Effector memory CD8-positive, alpha-beta T cell (primary cell): Measurements from ENCODE around the gene MOV10.

Source experiments
- ATAC-seq: fragments of 150-1000 bp; cut with Tn5 transposase; replicated peaks from 2 replicates; pipeline ENCODE4 v1.10.0; 2021; ENCODE audit warnings: mild to moderate bottlenecking, moderate library complexity
- DNase-seq, 3 experiments: peaks; one replicate each; pipeline ENCODE4 v3.0.0; 2021
- H3K27ac Mint-ChIP-seq, 2 donors: one replicate each; pipeline ENCODE4 v1.8.0; 2022; ENCODE audit warnings: mild to moderate bottlenecking in 2 of 2, mixed read lengths in 2 of 2, moderate library complexity in 2 of 2
- H3K27me3 Mint-ChIP-seq, 2 donors: one replicate each; pipeline ENCODE4 v1.8.0; 2022; ENCODE audit warnings: mixed read lengths in 2 of 2
- H3K36me3 Mint-ChIP-seq: one replicate; pipeline ENCODE4 v1.8.0; 2022; ENCODE audit warnings: mild to moderate bottlenecking, moderate library complexity, mixed read lengths; ENCODE audit not compliant: insufficient read depth
- H3K4me1 Mint-ChIP-seq, 2 donors: one replicate each; pipeline ENCODE4 v1.8.0; 2022; ENCODE audit warnings: low read depth in 2 of 2, mixed read lengths in 2 of 2
- H3K4me3 Mint-ChIP-seq, 2 donors: one replicate each; pipeline ENCODE4 v1.8.0; 2022; ENCODE audit warnings: mild to moderate bottlenecking in 2 of 2, mixed read lengths in 2 of 2, moderate library complexity in 2 of 2
- H3K9me3 Mint-ChIP-seq, 2 donors: one replicate each; pipeline ENCODE4 v1.8.0; 2022; ENCODE audit warnings: mixed read lengths in 2 of 2
- total RNA-seq, 9 experiments: gene quantifications; one replicate each; lab custom pipeline; 2026; lab: John Stamatoyannopoulos, UW

Gene MOV10, protein sequence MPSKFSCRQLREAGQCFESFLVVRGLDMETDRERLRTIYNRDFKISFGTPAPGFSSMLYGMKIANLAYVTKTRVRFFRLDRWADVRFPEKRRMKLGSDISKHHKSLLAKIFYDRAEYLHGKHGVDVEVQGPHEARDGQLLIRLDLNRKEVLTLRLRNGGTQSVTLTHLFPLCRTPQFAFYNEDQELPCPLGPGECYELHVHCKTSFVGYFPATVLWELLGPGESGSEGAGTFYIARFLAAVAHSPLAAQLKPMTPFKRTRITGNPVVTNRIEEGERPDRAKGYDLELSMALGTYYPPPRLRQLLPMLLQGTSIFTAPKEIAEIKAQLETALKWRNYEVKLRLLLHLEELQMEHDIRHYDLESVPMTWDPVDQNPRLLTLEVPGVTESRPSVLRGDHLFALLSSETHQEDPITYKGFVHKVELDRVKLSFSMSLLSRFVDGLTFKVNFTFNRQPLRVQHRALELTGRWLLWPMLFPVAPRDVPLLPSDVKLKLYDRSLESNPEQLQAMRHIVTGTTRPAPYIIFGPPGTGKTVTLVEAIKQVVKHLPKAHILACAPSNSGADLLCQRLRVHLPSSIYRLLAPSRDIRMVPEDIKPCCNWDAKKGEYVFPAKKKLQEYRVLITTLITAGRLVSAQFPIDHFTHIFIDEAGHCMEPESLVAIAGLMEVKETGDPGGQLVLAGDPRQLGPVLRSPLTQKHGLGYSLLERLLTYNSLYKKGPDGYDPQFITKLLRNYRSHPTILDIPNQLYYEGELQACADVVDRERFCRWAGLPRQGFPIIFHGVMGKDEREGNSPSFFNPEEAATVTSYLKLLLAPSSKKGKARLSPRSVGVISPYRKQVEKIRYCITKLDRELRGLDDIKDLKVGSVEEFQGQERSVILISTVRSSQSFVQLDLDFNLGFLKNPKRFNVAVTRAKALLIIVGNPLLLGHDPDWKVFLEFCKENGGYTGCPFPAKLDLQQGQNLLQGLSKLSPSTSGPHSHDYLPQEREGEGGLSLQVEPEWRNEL
- total RNA-seq, result 11.8 to 101 (median 56.8) reads per million in 9 experiments

DNA sequence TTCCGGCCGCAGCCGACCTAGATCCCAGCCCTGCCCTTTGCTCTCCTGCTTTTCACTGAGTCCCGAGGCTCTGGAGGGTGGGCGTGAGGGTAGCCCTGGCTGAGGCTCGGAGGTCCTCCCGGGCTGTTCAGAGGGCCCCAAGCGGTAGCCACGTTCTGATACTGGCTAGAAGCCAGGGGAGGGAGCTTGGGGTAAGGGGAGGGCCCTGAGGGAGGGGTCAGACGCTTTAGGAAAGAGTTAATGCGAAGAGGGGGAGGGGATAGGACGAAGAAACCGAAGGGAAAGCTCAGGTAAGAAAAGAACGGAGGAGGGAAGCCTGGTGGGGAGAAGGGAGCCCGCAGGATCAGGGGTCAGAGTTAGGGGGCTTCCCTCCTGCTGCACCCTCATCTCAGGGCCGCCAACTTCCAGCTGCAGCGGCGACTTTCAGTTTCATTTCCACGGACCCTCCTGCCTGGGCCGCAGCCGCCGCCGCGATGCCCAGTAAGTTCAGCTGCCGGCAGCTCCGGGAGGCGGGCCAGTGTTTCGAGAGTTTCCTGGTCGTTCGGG is at the start of gene MOV10:
Gene MOV10 (plus strand): TSS at position 220 of the 546 bp plus-strand sequence. CDS start 254 bp downstream, at position 474.
- peak; percentile 50 to 60 (median 52) for DNase-seq
- Mint-ChIP-seq H3K27ac (peak within 1 kb of the TSS; percentile 96 to 99), H3K4me3 (peak within 1 kb of the TSS; percentile 98 to 100), H3K9me3 (no peaks in the 10 kb centered on the region), H3K4me1 (peaks cover 47 to 52% of the 10 kb centered on the region in 2 donors), H3K27me3 (no peaks in the 10 kb centered on the region), H3K36me3 (peaks cover 40% of the 10 kb centered on the region)
- ATAC-seq, result peak; percentile 77

DNA sequence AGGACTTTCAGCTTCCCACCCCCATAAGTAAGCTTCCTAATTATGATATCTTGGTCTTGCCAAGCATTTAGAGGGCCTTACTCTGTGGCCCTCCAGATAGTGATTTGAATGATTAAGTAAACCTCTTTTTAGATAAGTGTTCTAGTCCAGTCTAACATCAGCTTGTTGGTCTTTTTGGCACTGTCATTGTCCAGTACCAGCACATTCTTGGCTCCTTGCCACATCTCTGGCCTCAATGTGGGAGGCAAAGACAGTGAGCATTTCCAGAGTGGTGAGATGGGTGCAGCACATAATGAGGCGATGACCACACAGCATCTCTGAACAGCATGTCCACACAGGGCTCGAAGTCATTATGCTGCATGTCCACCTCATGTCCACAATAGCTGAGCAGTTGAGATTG is 48.8 kb upstream of the MOV10 start:
- no peak for ATAC-seq
- H3K9me3 Mint-ChIP-seq, result no peaks in the 10 kb centered on the region
- H3K4me3 Mint-ChIP-seq, result peak overlapping the region in 1 of 2 donors; percentile 99
- peaks cover 51 to 73% of the 10 kb centered on the region in 2 donors for H3K4me1 Mint-ChIP-seq
- peaks cover 48% of the 10 kb centered on the region for H3K36me3 Mint-ChIP-seq
- H3K27me3 Mint-ChIP-seq, result no peaks in the 10 kb centered on the region
- H3K27ac Mint-ChIP-seq, result peak overlapping the region; percentile 9 to 72
- no peak for DNase-seq

DNA sequence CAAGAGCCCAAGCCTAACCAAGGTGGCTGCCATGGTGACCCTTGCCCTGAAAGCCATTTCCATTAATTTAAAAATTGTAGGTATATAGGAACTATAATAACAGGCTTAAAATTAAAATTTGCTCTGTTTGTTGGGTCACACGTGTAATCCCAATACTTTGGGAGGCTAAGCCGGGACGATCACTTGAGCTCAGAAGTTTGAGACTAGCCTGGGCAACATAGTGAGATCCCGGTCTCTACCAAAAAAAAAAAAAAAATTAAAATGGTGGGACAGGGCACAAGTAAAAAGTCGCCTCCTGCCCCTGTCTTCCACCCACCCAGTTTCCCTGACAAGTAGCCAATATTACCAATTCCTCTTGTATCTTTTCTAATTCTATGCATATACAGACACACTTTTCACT is 48.3 kb upstream of the MOV10 start:
- H3K36me3 Mint-ChIP-seq, result peaks cover 47% of the 10 kb centered on the region
- ATAC-seq (no peak), DNase-seq (no peak)
- no peaks in the 10 kb centered on the region for H3K9me3 Mint-ChIP-seq
- H3K4me3 Mint-ChIP-seq, result peak overlapping the region in 1 of 2 donors; percentile 99
- peak overlapping the region; percentile 19 to 72 for H3K27ac Mint-ChIP-seq
- H3K4me1 Mint-ChIP-seq, result peaks cover 53 to 73% of the 10 kb centered on the region in 2 donors
- H3K27me3 Mint-ChIP-seq, result no peaks in the 10 kb centered on the region

DNA sequence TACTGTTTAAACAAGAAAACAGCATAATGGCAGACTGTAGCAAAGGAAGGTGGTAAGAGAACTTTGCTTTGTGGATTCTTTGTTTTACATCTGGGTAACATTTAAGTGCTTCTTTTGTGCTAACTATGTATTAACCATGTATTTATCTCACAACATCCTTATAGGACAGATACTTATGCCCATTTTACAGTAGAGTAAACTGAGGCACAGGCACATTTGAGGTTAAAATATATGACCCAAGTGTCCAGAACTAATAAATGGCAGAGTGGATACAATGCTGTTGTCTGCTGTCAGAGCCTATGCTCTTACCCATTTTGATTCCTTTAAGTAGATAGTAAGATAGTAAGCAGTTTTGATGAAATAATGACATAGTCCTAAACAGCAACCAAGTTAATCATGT is 47.6 kb upstream of the MOV10 start:
- Mint-ChIP-seq H3K27me3 (no peaks in the 10 kb centered on the region), H3K4me1 (peaks cover 55 to 80% of the 10 kb centered on the region in 2 donors), H3K4me3 (peak overlapping the region; percentile 24 to 99), H3K36me3 (peaks cover 46% of the 10 kb centered on the region), H3K9me3 (no peaks in the 10 kb centered on the region), H3K27ac (peak overlapping the region; percentile 19 to 72)
- DNase-seq (no peak), ATAC-seq (no peak)

DNA sequence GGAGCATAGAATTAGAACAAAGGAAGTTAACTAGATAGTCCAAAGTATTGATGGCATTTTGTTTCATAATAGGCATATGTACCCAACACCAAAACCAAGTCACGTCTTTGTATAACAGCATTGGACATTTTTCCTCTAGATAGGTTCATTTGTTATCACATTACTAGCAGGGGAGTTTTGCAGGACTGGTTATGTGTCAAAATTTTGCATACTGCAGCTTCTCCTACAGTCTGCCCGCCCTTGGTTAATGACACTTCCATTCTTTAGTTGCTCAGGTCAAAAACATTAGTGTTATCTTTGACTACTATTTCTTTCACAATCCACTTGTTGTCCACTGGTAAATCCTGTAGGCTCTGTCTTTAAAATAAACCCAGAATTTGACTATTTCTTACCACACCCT is 45.9 kb upstream of the MOV10 start:
- Mint-ChIP-seq H3K36me3 (peaks cover 32% of the 10 kb centered on the region), H3K27me3 (no peaks in the 10 kb centered on the region), H3K9me3 (no peaks in the 10 kb centered on the region), H3K27ac (peak overlapping the region in 1 of 2 donors; percentile 45), H3K4me1 (peaks cover 63 to 80% of the 10 kb centered on the region in 2 donors), H3K4me3 (peak overlapping the region in 1 of 2 donors; percentile 99)
- no peak for DNase-seq
- no peak for ATAC-seq

DNA sequence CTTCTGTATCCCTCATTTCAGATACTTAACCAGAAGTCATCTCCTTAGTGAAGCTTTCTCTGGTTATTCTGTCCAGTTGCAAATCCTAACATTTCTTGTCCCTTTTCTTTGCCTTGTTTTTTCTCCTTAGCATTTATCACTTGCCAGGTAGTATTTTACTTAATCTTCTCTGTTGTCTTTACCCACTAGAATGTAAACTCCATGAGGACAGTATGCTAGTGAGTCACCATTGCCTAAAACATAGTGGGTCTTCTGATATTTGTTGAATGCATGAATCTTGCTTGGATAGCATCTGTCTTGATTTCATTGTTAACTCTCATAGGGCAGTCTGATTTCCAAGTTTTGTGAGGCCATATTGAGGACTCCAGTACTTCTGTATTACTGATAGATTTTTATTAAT is 45.2 kb upstream of the MOV10 start:
- no peaks in the 10 kb centered on the region for H3K27me3 Mint-ChIP-seq
- ATAC-seq (no peak), DNase-seq (no peak)
- H3K9me3 Mint-ChIP-seq, result no peaks in the 10 kb centered on the region
- H3K4me1 Mint-ChIP-seq, result peaks cover 66 to 85% of the 10 kb centered on the region in 2 donors
- peak overlapping the region in 1 of 2 donors; percentile 45 for H3K27ac Mint-ChIP-seq
- H3K36me3 Mint-ChIP-seq, result peaks cover 29% of the 10 kb centered on the region
- peak overlapping the region; percentile 2 to 99 for H3K4me3 Mint-ChIP-seq

DNA sequence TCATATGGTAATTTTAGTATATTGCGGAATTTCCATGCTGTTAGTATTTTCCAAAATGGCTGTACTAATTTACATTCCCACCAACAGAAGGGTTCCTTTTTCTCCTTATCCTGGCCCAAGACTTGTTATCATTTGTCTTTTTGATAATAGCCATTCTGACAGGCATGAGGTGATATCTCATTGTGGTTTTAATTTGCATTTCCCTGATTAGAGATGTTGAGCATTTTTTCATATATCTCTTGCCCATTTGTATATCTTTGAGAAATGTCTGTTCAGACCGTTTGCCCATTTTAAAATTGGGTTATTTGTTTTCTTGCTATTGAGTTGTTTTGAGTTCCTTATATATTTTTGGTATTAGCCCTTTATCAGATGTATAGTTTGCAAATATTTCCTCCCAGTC is 40.8 kb upstream of the MOV10 start:
- ATAC-seq, result no peak
- H3K27ac Mint-ChIP-seq, result peak overlapping the region in 1 of 2 donors; percentile 66
- H3K36me3 Mint-ChIP-seq, result peaks cover 21% of the 10 kb centered on the region
- H3K9me3 Mint-ChIP-seq, result no peaks in the 10 kb centered on the region
- H3K4me3 Mint-ChIP-seq, result peak overlapping the region in 1 of 2 donors; percentile 14
- H3K4me1 Mint-ChIP-seq, result peaks cover 61 to 77% of the 10 kb centered on the region in 2 donors
- no peak for DNase-seq
- H3K27me3 Mint-ChIP-seq, result no peaks in the 10 kb centered on the region

DNA sequence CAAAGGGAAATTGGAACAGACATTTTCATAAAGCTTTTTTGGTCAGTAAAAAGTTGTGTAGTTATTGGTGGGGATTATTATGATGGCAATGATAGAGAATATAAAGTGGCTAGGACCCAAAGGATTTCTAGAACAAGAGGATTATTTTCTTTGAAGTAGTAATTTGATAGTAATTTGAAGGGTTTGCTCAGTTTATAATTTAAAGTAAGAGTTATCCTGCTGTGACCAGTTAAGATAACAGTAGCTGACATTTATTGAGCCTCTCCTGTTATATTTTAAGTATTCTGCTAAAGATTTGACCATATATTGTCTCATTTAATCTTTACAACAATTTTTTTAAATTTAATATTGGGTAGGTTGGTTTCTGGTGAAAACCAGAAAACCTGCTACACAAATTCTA is 40.1 kb upstream of the MOV10 start:
- Mint-ChIP-seq H3K4me3 (peak overlapping the region in 1 of 2 donors; percentile 62), H3K27ac (peak overlapping the region in 1 of 2 donors; percentile 88), H3K4me1 (peaks cover 56 to 74% of the 10 kb centered on the region in 2 donors), H3K9me3 (no peaks in the 10 kb centered on the region), H3K27me3 (no peaks in the 10 kb centered on the region), H3K36me3 (peaks cover 21% of the 10 kb centered on the region)
- DNase-seq (no peak), ATAC-seq (no peak)

DNA sequence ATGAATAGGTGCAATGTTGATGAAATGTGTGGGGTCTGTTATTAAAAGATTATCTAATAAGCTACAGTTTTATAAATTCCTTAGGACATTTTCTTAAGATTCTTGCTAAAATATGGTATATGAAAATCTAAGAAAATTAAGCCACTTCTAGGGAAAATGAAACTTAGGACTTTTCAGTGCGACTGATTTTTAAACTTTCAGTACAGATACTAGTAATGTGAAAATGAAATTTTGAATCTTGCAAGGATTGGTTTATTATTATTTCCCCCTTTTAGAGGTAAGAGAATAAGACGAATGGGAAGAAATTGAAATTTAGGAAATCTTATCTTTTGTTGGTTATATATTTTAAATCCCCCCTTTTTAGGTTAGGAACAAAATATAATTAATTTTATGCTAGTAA is 38.4 kb upstream of the MOV10 start:
- ATAC-seq (no peak), DNase-seq (no peak)
- H3K9me3 Mint-ChIP-seq, result no peaks in the 10 kb centered on the region
- H3K36me3 Mint-ChIP-seq, result peaks cover 13% of the 10 kb centered on the region
- H3K27ac Mint-ChIP-seq, result peak overlapping the region; percentile 88 to 91
- H3K4me3 Mint-ChIP-seq, result peak overlapping the region; percentile 51 to 62
- peaks cover 44 to 63% of the 10 kb centered on the region in 2 donors for H3K4me1 Mint-ChIP-seq
- no peaks in the 10 kb centered on the region for H3K27me3 Mint-ChIP-seq

DNA sequence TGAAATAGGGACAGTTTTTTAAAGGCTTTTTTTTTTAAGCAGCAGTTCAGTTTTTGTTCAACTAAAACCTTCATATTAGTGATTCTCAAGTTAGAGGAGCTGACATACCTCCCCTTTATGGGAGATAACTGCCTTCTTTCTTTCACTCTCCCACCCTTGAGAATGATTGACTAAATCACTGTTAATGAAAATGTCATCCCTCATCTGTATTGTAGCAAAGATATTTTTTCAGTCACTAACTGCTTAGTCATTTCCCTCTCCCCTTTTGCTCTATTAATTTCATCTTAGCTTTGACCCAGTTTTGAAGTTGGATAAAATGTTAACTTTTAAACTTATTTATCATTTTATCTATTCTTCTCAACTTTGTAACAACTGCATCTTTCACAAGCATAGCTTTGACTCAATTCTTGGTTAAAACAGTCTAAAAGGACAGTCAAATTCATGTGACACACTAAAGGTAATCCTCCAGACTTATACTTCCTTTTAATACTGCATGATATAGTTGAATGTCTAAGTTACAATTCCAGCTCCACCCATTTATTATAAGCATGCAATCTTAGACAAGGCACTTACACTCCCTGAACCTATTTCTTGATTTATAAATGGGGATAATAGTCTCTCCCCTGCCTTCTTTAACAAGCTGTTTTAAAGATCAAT is 37.7 kb upstream of the MOV10 start:
- DNase-seq, result no peak
- no peaks in the 10 kb centered on the region for H3K27me3 Mint-ChIP-seq
- ATAC-seq, result peak; percentile 39
- peaks cover 41 to 56% of the 10 kb centered on the region in 2 donors for H3K4me1 Mint-ChIP-seq
- peaks cover 7% of the 10 kb centered on the region for H3K36me3 Mint-ChIP-seq
- no peaks in the 10 kb centered on the region for H3K9me3 Mint-ChIP-seq
- peak overlapping the region; percentile 29 to 62 for H3K4me3 Mint-ChIP-seq
- peak overlapping the region; percentile 9 to 88 for H3K27ac Mint-ChIP-seq

DNA sequence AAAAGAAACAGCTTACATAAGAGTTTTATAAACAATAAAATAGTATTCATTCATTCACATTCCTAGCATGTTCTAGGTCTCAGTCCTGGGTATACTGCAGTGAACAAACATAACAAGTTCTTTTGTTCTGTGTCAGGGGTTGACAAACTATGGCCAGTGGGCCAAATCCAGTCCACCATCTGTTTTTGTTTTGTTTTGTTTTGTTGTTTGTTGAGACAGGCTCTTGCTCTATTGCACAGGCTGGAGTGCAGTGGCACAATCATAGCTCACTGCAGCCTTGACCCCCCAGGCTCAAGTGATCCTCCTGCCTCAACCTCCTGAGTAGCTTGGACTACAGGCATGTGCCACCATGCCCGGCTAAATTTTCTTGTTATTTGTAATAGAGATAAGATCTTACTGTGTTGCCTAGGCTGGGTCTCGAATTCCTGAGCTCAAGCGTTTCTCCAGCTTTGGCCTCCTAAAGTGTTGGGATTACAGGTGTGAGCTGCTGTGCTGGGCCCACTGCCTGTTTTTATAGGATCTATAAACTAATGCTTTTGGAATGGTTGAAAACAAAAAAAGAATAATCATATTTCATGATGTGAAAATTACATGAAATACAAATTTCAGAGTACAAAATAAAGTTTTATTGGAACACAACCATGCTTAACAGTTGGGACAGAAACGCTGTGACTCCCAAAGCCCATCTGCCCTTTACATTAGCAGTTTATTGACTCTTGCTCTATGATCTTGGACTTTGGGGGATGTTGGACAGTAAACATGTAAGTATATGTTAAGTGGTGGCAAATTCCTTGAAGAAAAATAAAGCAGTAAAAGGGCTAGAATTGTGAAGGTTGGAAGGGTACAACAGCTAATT is 37.0 kb upstream of the MOV10 start:
- H3K4me1 Mint-ChIP-seq, result peaks cover 36 to 56% of the 10 kb centered on the region in 2 donors
- DNase-seq, result no peak

DNA sequence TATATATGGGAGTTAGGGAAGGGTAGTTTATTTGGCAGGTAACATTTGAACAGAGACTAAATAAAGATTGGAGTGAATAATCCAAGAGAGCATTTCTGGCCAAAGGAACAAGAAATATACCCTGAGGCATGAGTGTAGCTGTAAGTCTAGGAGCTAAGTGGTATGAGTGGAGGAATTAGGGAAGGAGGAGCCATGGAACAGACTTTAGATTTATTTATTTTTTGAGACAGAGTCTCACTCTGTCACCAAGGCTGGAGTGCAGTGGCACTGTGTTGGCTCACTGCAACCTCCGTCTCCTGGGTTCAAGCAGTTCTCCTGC is 36.4 kb upstream of the MOV10 start:
- H3K27ac Mint-ChIP-seq, result peak overlapping the region; percentile 9 to 88
- DNase-seq, result no peak
- no peak for ATAC-seq
- H3K9me3 Mint-ChIP-seq, result no peaks in the 10 kb centered on the region
- H3K4me1 Mint-ChIP-seq, result peaks cover 35 to 54% of the 10 kb centered on the region in 2 donors
- no peaks in the 10 kb centered on the region for H3K27me3 Mint-ChIP-seq
- H3K4me3 Mint-ChIP-seq, result peak overlapping the region in 1 of 2 donors; percentile 26
- H3K36me3 Mint-ChIP-seq, result peaks cover 8% of the 10 kb centered on the region

More for the DNA sequence above, 37.0 kb upstream of the MOV10 start:
- no peaks in the 10 kb centered on the region for H3K27me3 Mint-ChIP-seq
- H3K36me3 Mint-ChIP-seq, result peaks cover 8% of the 10 kb centered on the region
- ATAC-seq, result no peak
- H3K4me3 Mint-ChIP-seq, result peak overlapping the region; percentile 29 to 62
- H3K9me3 Mint-ChIP-seq, result no peaks in the 10 kb centered on the region
- H3K27ac Mint-ChIP-seq, result peak overlapping the region; percentile 9 to 88
